ENCODE data around the gene TPRN.

DNA sequence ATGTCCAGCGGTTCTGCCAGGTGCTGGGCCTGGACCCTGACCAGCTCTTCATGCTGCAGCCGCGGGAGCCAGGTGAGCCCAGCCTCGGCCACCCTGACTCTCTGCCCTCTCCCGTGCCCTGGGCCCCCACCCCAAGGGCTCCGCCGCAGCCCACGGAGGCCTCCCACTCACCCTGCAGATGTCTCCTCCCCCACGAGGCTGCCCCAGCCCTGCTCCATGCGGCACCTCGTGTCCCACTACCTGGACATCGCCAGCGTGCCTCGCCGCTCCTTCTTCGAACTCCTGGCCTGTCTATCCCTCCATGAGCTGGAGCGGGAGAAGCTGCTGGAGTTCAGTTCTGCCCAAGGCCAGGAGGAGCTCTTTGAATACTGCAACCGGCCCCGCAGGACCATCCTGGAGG, 14.1 kb upstream of the TPRN start:
- no peak for TF ChIP-seq TAF1 (IDR thresholded peaks at IDR 0.05; ENCODE audit: low read depth)
- TF ChIP-seq, protein P1, sequence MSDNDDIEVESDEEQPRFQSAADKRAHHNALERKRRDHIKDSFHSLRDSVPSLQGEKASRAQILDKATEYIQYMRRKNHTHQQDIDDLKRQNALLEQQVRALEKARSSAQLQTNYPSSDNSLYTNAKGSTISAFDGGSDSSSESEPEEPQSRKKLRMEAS (IDR thresholded peaks at IDR 0.05), result no peak
- TF ChIP-seq EP300 (IDR thresholded peaks at IDR 0.05; ENCODE audit: borderline replicate concordance), result no peak
- no peak for TF ChIP-seq FOXM1 (IDR thresholded peaks at IDR 0.05; ENCODE audit: borderline replicate concordance, low read depth)
- TF ChIP-seq, protein P2, sequence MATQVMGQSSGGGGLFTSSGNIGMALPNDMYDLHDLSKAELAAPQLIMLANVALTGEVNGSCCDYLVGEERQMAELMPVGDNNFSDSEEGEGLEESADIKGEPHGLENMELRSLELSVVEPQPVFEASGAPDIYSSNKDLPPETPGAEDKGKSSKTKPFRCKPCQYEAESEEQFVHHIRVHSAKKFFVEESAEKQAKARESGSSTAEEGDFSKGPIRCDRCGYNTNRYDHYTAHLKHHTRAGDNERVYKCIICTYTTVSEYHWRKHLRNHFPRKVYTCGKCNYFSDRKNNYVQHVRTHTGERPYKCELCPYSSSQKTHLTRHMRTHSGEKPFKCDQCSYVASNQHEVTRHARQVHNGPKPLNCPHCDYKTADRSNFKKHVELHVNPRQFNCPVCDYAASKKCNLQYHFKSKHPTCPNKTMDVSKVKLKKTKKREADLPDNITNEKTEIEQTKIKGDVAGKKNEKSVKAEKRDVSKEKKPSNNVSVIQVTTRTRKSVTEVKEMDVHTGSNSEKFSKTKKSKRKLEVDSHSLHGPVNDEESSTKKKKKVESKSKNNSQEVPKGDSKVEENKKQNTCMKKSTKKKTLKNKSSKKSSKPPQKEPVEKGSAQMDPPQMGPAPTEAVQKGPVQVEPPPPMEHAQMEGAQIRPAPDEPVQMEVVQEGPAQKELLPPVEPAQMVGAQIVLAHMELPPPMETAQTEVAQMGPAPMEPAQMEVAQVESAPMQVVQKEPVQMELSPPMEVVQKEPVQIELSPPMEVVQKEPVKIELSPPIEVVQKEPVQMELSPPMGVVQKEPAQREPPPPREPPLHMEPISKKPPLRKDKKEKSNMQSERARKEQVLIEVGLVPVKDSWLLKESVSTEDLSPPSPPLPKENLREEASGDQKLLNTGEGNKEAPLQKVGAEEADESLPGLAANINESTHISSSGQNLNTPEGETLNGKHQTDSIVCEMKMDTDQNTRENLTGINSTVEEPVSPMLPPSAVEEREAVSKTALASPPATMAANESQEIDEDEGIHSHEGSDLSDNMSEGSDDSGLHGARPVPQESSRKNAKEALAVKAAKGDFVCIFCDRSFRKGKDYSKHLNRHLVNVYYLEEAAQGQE (IDR thresholded peaks at IDR 0.05; ENCODE audit: low read depth), result no peak
- TF ChIP-seq CEBPB (IDR thresholded peaks at IDR 0.05), result no peak
- no peak for TF ChIP-seq TCF12 (IDR thresholded peaks at IDR 0.05; ENCODE audit: low read depth)
